IMR-90 (cell line): ENCODE data around the gene HECTD1. TPM values are rescaled to one million over a fixed set of nuclear protein-coding genes. Genes with fewer than 3 reads are reported as not detected.

Experiments
- ATAC-seq: fragments of 200-7000 bp; cut with Tn5 transposase; 2 replicates; pipeline ENCODE4 v1.9.1; 2020; ENCODE audit warnings: low read depth, mild to moderate bottlenecking, moderate library complexity
- BruUV-seq: library from RNA; stranded (reverse); fragments of 400-500 nt; replicated peaks from 2 replicates; lab custom pipeline; 2021; lab: Mats Ljungman, UMichigan
- CTCF ChIA-PET: fragments of 300-600 bp; formaldehyde crosslinking; extraction: SDS; loops from one replicate; lab custom pipeline; 2021; ENCODE audit warnings: antibody characterized with exemption; lab: Yijun Ruan, JAX
- POLR2A ChIA-PET: fragments of 300-600 bp; sonication (Branson Sonifier 250); formaldehyde crosslinking; loops from one replicate; lab custom pipeline; 2022; ENCODE audit warnings: antibody characterized with exemption; ENCODE audit not compliant: unreplicated experiment; lab: Charles Lee
- DNase-seq: peaks from one replicate; pipeline ENCODE4 v3.0.0; 2013
- H2AFZ ChIP-seq: replicated peaks from 2 replicates; pipeline ENCODE3; 2013; ENCODE audit warnings: low read length, mild to moderate bottlenecking; ENCODE audit not compliant: poor library complexity
- H2AK5ac ChIP-seq: 2 replicates; pipeline ENCODE4 v1.6.1; 2013; ENCODE audit warnings: low read depth, low read length, inconsistent platforms
- H2AK9ac ChIP-seq: replicated peaks from 2 replicates; pipeline ENCODE3; 2013; ENCODE audit warnings: mild to moderate bottlenecking, low read depth, low read length, moderate library complexity; ENCODE audit not compliant: poor library complexity
- H2BK120ac ChIP-seq: 2 replicates; pipeline ENCODE4 v1.6.1; 2013; ENCODE audit warnings: low read depth, low read length, inconsistent platforms
- H2BK15ac ChIP-seq: 3 replicates; pipeline ENCODE4 v1.6.1; 2013; ENCODE audit warnings: low read depth, low read length, inconsistent platforms
- H2BK20ac ChIP-seq: 2 replicates; pipeline ENCODE4 v1.6.1; 2013; ENCODE audit warnings: low read depth, mild to moderate bottlenecking, inconsistent platforms, low read length, moderate library complexity
- H2BK5ac ChIP-seq: 2 replicates; pipeline ENCODE4 v1.6.1; 2013; ENCODE audit warnings: mild to moderate bottlenecking, low read depth, low read length, inconsistent platforms; ENCODE audit not compliant: poor library complexity, severe bottlenecking
- H3K14ac ChIP-seq: replicated peaks from 2 replicates; pipeline ENCODE4 v1.6.1; 2013; ENCODE audit warnings: low read depth, low read length, inconsistent platforms
- H3K18ac ChIP-seq: 2 replicates; pipeline ENCODE4 v1.6.1; 2013; ENCODE audit warnings: low read depth, low read length, control low read depth
- H3K23ac ChIP-seq: 2 replicates; pipeline ENCODE4 v1.6.1; 2013; ENCODE audit warnings: low read depth, low read length, inconsistent platforms
- H3K27ac ChIP-seq: 2 replicates; pipeline ENCODE4 v1.5.1; 2013; ENCODE audit warnings: mild to moderate bottlenecking, control low read depth, low read length; ENCODE audit not compliant: insufficient read depth
- H3K27me3 ChIP-seq: 2 replicates; pipeline ENCODE4 v1.6.1; 2013; ENCODE audit warnings: low read length; ENCODE audit not compliant: control insufficient read depth, insufficient read depth
- H3K36me3 ChIP-seq: 2 replicates; pipeline ENCODE4 v1.6.1; 2013; ENCODE audit warnings: low read length, mixed read lengths; ENCODE audit not compliant: control insufficient read depth, insufficient read depth
- H3K4ac ChIP-seq: 2 replicates; pipeline ENCODE4 v1.6.1; 2013; ENCODE audit warnings: low read depth, low read length, inconsistent platforms
- H3K4me1 ChIP-seq: 2 replicates; pipeline ENCODE4 v1.6.1; 2013; ENCODE audit warnings: low read length, mixed read lengths; ENCODE audit not compliant: control insufficient read depth, insufficient read depth
- H3K4me2 ChIP-seq: 2 replicates; pipeline ENCODE4 v1.6.1; 2013; ENCODE audit warnings: low read depth, mild to moderate bottlenecking, control low read depth, low read length, moderate library complexity
- H3K4me3 ChIP-seq: 2 replicates; pipeline ENCODE4 v1.5.1; 2013; ENCODE audit warnings: low read depth, mild to moderate bottlenecking, control low read depth, low read length, moderate library complexity; ENCODE audit not compliant: insufficient read depth
- H3K56ac ChIP-seq: 2 replicates; pipeline ENCODE4 v1.6.1; 2013; ENCODE audit warnings: low read length, inconsistent platforms; ENCODE audit not compliant: insufficient read depth; ENCODE audit errors: extremely low read depth
- H3K79me1 ChIP-seq, 2 experiments: 2 replicates each; pipeline ENCODE4 v1.6.1; 2013; ENCODE audit warnings: low read length in 2 of 2, inconsistent platforms in 1 of 2, low read depth in 1 of 2
- H3K9ac ChIP-seq: 2 replicates; pipeline ENCODE4 v1.6.1; 2013; ENCODE audit warnings: low read depth, low read length, control low read depth
- H3K9me1 ChIP-seq: 2 replicates; pipeline ENCODE4 v1.6.1; 2013; ENCODE audit warnings: low read length, inconsistent platforms; ENCODE audit not compliant: insufficient read depth
- H3K9me3 ChIP-seq: 2 replicates; pipeline ENCODE4 v1.6.1; 2013; ENCODE audit warnings: low read length; ENCODE audit not compliant: control insufficient read depth, insufficient read depth
- H4K20me1 ChIP-seq: 2 replicates; pipeline ENCODE4 v1.6.1; 2013; ENCODE audit warnings: low read length, inconsistent platforms; ENCODE audit not compliant: insufficient read depth
- H4K5ac ChIP-seq: 2 replicates; pipeline ENCODE4 v1.6.1; 2013; ENCODE audit warnings: mild to moderate bottlenecking, low read depth, low read length, control low read depth
- H4K8ac ChIP-seq, 2 experiments: 2 replicates each; pipeline ENCODE4 v1.6.1; 2013; ENCODE audit warnings: low read depth in 2 of 2, low read length in 2 of 2, control low read depth in 1 of 2, inconsistent platforms in 1 of 2
- H4K91ac ChIP-seq: 2 replicates; pipeline ENCODE4 v1.6.1; 2013; ENCODE audit warnings: low read depth, low read length, inconsistent platforms; ENCODE audit not compliant: insufficient read depth
- BHLHE40 ChIP-seq: fragments of 150-350 bp; IDR thresholded peaks from 2 replicates; pipeline ENCODE4 v1.6.1; 2016; ENCODE audit warnings: mild to moderate bottlenecking, low read depth, low read length
- CHD1 ChIP-seq: IDR thresholded peaks from 2 replicates; pipeline ENCODE4 v1.6.1; 2012; ENCODE audit warnings: low read depth, low read length, improper control_type of control experiment
- ELK1 ChIP-seq: fragments of 150-350 bp; IDR thresholded peaks from 2 replicates; pipeline ENCODE4 v1.6.1; 2016; ENCODE audit warnings: low read depth, mild to moderate bottlenecking, low read length, moderate library complexity, borderline replicate concordance
- FOS ChIP-seq: fragments of 150-350 bp; IDR thresholded peaks from 2 replicates; pipeline ENCODE4 v1.6.1; 2016; ENCODE audit warnings: low read depth, low read length
- MAZ ChIP-seq: IDR thresholded peaks from 2 replicates; pipeline ENCODE4 v1.6.1; 2012; ENCODE audit warnings: low read depth, mild to moderate bottlenecking, low read length, improper control_type of control experiment, moderate library complexity, borderline replicate concordance
- MXI1 ChIP-seq: IDR thresholded peaks from 2 replicates; pipeline ENCODE4 v1.6.1; 2012; ENCODE audit warnings: low read depth, mild to moderate bottlenecking, low read length, moderate library complexity, borderline replicate concordance
- NFE2L2 ChIP-seq: fragments of 150-350 bp; IDR thresholded peaks from 2 replicates; pipeline ENCODE4 v1.6.1; 2016; ENCODE audit warnings: low read depth, mild to moderate bottlenecking, low read length
- POLR2A ChIP-seq: IDR thresholded peaks from 2 replicates; pipeline ENCODE4 v1.6.1; 2012; ENCODE audit warnings: mild to moderate bottlenecking, low read depth, low read length
- RAD21 ChIP-seq: IDR thresholded peaks from 2 replicates; pipeline ENCODE4 v1.6.1; 2012; ENCODE audit warnings: low read length, improper control_type of control experiment
- RCOR1 ChIP-seq: IDR thresholded peaks from 2 replicates; pipeline ENCODE4 v1.6.1; 2012; ENCODE audit warnings: mild to moderate bottlenecking, low read length, improper control_type of control experiment; ENCODE audit not compliant: insufficient replicate concordance
- RFX5 ChIP-seq: IDR thresholded peaks from 2 replicates; pipeline ENCODE4 v1.8.0; 2012; ENCODE audit warnings: low read depth, mild to moderate bottlenecking, low read length, moderate library complexity
- SMC3 ChIP-seq: fragments of 150-350 bp; IDR thresholded peaks from 2 replicates; pipeline ENCODE4 v1.6.1; 2016; ENCODE audit warnings: low read depth, mild to moderate bottlenecking, antibody characterized with exemption, low read length, moderate library complexity
- USF2 ChIP-seq: fragments of 150-350 bp; IDR thresholded peaks from 2 replicates; pipeline ENCODE4 v1.6.1; 2017; ENCODE audit warnings: mild to moderate bottlenecking, antibody characterized with exemption, low read length, low read depth
- WGBS, 2 experiments: methylation state at CpG; one replicate each; pipeline versions ENCODE4 v1.1.5 to v1.1.7; 2013; ENCODE audit warnings: missing lambda C conversion rate in 2 of 2; ENCODE audit not compliant: insufficient read length in 1 of 2; ENCODE audit errors: extremely low coverage in 2 of 2; 5-methylcytosine and 5-hydroxymethylcytosine counted together
- dilution Hi-C: fragments of 300-500 bp; cut with HindIII; formaldehyde crosslinking; loops from one replicate; pipeline ENCODE4 v1.14.3; 2018; ENCODE audit warnings: low sequenced_read_pairs; ENCODE audit not compliant: unreplicated experiment
- in situ Hi-C: fragments of 300-500 bp; cut with MboI; formaldehyde crosslinking; loops from 3 replicates; pipeline ENCODE4 v1.14.3; 2019; ENCODE audit warnings: low sequenced_read_pairs, inconsistent platforms, mixed read lengths
- intact Hi-C: fragments of 100-400 bp; cut with micrococcal nuclease; formaldehyde crosslinking; loops from 2 replicates; pipeline ENCODE4 v1.10.0; 2022
- polyA plus RNA-seq, 3 experiments: library from polyadenylated mRNA; depleted of rRNA; stranded (reverse); fragments of >200 nt; gene quantifications; 2 replicates each; pipeline ENCODE4 v1.2.3, GENCODE V29; 2012; ENCODE audit warnings: low replicate concordance in 1 of 3
- total RNA-seq: library from RNA; depleted of rRNA; stranded (reverse); fragments of >200 nt; gene quantifications from 2 replicates; pipeline ENCODE4 v1.2.3, GENCODE V29; 2012
- TF ChIP-seq, protein P1 (sequence below): conservative IDR thresholded peaks from 2 replicates; pipeline ENCODE4 v1.5.1; 2012; ENCODE audit warnings: mild to moderate bottlenecking, low read depth, low read length, improper control_type of control experiment

HECTD1 gene
- total and polyA plus RNA-seq, 2 of the 4 experiments (the other 2 are of a cell fraction): 48.5 to 228 TPM

DNA sequence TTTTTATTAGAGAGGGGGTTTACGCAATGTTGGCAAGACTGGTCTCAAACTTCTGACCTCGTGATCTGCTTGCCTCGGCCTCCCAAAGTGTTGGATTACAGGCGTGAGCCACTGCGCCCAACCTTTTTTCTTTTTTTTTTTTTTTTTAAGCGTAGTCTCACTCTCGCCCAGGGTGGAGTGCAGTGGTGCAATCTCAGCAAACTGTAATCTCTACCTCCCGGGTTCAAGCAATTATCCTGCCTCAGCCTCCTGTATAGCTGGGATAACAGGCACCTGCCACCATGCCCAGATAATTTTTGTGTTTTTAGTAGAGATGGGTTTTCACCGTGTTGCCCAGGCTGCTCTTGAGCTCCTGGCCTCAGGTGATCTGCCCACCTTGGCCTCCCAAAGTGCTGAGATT lies 8.8 kb upstream of the HECTD1 start:
- Histone ChIP-seq H2AK9ac (no peak overlapping the region), H3K23ac (no peak overlapping the region), H3K56ac (no peak overlapping the region), H3K4me1 (peaks cover 2% of the 10 kb centered on the region; the same call in 1 of the 2 replicates), H2BK120ac (no peak overlapping the region), H3K9me3 (no peaks in the 10 kb centered on the region), H3K9me1 (no peaks in the 10 kb centered on the region; the same call in 1 of the 2 replicates), H2BK5ac (no peak overlapping the region), H2AK5ac (no peak overlapping the region), H3K4me2 (no peak overlapping the region), H3K36me3 (no peaks in the 10 kb centered on the region), H3K27me3 (no peaks in the 10 kb centered on the region), H4K5ac (no peak overlapping the region), H3K4ac (no peak overlapping the region), H4K8ac (no peak overlapping the region), H3K9ac (no peak overlapping the region), H3K27ac (no peak overlapping the region), H2AFZ (no peak overlapping the region), H4K20me1 (no peaks in the 10 kb centered on the region), H2BK20ac (no peak overlapping the region), H2BK15ac (no peak overlapping the region), H3K18ac (no peak overlapping the region), H4K91ac (no peak overlapping the region), H3K14ac (no peak overlapping the region), H3K4me3 (no peak overlapping the region), H3K79me1 (no peaks in the 10 kb centered on the region)
- dilution Hi-C loops: no loop called here
- DNase-seq: no peak
- in situ Hi-C loops: no loop called here
- ChIA-PET CTCF (no interaction called here), POLR2A (no interaction called here)
- no CpG with 5 or more reads among the region's 9 CpGs for WGBS, 2 experiments
- ATAC-seq: no peak
- no TSS peak for BruUV-seq
- TF ChIP-seq MXI1: no peak
- TF ChIP-seq, protein P1, sequence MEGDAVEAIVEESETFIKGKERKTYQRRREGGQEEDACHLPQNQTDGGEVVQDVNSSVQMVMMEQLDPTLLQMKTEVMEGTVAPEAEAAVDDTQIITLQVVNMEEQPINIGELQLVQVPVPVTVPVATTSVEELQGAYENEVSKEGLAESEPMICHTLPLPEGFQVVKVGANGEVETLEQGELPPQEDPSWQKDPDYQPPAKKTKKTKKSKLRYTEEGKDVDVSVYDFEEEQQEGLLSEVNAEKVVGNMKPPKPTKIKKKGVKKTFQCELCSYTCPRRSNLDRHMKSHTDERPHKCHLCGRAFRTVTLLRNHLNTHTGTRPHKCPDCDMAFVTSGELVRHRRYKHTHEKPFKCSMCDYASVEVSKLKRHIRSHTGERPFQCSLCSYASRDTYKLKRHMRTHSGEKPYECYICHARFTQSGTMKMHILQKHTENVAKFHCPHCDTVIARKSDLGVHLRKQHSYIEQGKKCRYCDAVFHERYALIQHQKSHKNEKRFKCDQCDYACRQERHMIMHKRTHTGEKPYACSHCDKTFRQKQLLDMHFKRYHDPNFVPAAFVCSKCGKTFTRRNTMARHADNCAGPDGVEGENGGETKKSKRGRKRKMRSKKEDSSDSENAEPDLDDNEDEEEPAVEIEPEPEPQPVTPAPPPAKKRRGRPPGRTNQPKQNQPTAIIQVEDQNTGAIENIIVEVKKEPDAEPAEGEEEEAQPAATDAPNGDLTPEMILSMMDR: no peak
- TF ChIP-seq NFE2L2: no peak
- TF ChIP-seq POLR2A: no peak
- TF ChIP-seq MAZ: no peak
- no peak for TF ChIP-seq RCOR1
- TF ChIP-seq USF2: no peak
- no peak for TF ChIP-seq SMC3
- no peak for TF ChIP-seq CHD1
- TF ChIP-seq RFX5: no peak
- no peak for TF ChIP-seq ELK1
- no peak for TF ChIP-seq FOS
- no peak for TF ChIP-seq RAD21
- TF ChIP-seq BHLHE40: no peak
- intact Hi-C loops: no loop called here
